Fibroblast of pulmonary artery (primary cell): Measurements from ENCODE around the gene CYP27C1.
"Not testable (repeated sequence)": the region's sequence is repeated elsewhere in the genome, so short reads cannot be mapped to it uniquely, and the experiment has no call there.

ENCODE experiments used
- DNase-seq: peaks from one replicate; pipeline ENCODE4 v3.0.0-alpha.2; 2010; ENCODE audit warnings: low read depth
- H3K4me3 ChIP-seq: replicated peaks from 2 replicates; pipeline ENCODE4 v1.5.1; 2011; ENCODE audit warnings: low read depth, mild to moderate bottlenecking, control low read depth, low read length, moderate library complexity
- TF ChIP-seq, protein P1 (sequence below): IDR thresholded peaks from 2 replicates; pipeline ENCODE4 v1.5.1; 2011; ENCODE audit warnings: mild to moderate bottlenecking, control low read depth, low read length, inconsistent platforms; ENCODE audit errors: missing control alignments

CYP27C1 gene

DNA sequence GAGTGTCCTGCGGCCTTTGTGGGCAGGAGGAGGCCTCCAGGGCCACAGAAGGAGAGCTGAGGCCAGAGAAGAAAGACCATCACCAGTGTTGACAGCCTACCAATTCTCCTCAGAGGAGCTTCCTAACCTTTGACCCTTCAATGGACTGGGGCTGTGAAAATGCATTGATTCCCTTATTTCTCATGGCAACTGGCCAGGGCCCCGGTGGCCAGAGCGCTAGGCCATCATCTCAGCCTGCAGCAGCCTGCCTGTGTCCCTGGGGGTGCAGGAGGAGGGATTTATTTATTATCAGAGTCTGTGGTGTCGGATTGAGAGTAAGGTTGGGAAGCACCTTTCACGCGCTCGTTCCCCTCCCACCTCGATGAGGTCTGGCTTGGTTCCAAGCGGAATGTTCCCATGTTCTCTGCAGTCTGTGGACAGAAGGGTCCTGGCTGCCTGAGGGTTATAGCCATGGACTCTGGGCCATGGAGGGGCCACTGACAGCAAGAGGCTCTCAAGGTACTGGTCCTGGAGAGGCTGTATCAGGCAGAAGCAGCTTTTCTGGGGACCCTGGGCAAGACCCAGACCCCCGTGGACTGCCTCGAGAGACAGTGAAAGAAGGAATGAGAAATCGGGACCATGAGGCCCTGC, 53.8 kb downstream of the CYP27C1 start:
- TF ChIP-seq, protein P1, sequence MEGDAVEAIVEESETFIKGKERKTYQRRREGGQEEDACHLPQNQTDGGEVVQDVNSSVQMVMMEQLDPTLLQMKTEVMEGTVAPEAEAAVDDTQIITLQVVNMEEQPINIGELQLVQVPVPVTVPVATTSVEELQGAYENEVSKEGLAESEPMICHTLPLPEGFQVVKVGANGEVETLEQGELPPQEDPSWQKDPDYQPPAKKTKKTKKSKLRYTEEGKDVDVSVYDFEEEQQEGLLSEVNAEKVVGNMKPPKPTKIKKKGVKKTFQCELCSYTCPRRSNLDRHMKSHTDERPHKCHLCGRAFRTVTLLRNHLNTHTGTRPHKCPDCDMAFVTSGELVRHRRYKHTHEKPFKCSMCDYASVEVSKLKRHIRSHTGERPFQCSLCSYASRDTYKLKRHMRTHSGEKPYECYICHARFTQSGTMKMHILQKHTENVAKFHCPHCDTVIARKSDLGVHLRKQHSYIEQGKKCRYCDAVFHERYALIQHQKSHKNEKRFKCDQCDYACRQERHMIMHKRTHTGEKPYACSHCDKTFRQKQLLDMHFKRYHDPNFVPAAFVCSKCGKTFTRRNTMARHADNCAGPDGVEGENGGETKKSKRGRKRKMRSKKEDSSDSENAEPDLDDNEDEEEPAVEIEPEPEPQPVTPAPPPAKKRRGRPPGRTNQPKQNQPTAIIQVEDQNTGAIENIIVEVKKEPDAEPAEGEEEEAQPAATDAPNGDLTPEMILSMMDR: no peak
- no peak for DNase-seq
- no peak overlapping the region for H3K4me3 ChIP-seq

GRCh38 chr2:127165539-127165935, 54.6 kb downstream of the CYP27C1 start:
- H3K4me3 ChIP-seq: no peak overlapping the region
- no peak for DNase-seq
- TF ChIP-seq, protein P1: no peak

- no peak for DNase-seq
- TF ChIP-seq, protein P1: no peak
- H3K4me3 ChIP-seq: no peak overlapping the region
These were observed 55.1 kb downstream of the CYP27C1 start for GRCh38 chr2:127164761-127165538.

GRCh38 chr2:127163921-127164320, 56.2 kb downstream of the CYP27C1 start:
- no peak overlapping the region for H3K4me3 ChIP-seq
- TF ChIP-seq, protein P1: no peak
- DNase-seq: no peak

- DNase-seq, H3K4me3 ChIP-seq: not testable (repeated sequence)
These were observed 57.1 kb downstream of the CYP27C1 start for GRCh38 chr2:127163090-127163406.

DNA sequence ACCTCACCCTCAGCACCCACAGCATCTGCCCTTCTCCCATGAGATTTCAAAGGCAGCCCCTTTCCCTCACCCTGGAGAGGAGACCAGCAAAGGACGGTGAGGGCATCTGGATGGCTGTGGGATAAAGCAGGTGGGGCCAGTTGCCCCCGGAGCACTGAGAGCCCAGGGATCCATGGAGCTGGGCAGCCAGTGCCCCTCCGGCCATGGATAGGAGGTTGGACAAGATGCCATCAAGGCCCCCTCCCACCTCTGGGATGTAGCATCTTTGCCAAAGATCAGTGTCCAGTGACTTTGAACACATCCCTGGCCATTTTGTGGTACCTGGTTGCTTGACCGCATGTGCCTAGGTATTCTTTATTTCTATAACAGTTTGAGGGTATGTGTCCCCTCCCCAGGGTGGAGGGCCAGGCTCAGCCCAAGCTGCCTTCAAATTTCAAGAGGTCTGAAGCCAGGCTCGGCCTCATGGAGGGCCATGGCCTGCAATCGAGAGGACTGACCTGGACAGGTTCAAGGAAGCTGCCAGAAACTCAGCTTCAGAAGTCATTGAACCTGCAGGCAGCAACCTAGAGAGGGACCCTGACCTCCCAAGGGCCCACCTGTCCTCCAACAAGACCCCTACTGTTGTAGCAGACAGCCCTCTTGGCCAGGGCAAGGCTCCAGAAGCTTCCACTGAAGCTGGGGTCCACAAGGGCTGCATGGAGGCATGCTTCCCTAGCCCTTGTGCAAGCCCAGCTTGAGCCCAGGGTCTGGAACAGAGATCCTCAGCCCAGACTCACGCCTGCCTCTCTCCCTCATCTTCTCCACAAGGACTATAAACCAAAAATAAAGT, 57.6 kb downstream of the CYP27C1 start:
- DNase-seq: no peak
- TF ChIP-seq, protein P1: no peak

More for the DNA sequence above, 57.6 kb downstream of the CYP27C1 start:
- no peak overlapping the region for H3K4me3 ChIP-seq
